Muscle layer of duodenum (tissue), 2 donors: ENCODE results near the gene SPEF1.
"Not testable (repeated sequence)": the region's sequence is repeated elsewhere in the genome, so short reads cannot be mapped to it uniquely, and the experiment has no call there.

ENCODE experiments used
- H3K27ac ChIP-seq: one replicate; pipeline ENCODE4 v1.7.0; 2013; ENCODE audit warnings: mild to moderate bottlenecking, low read length
- H3K27me3 ChIP-seq: one replicate; pipeline ENCODE4 v1.7.0; 2013; ENCODE audit warnings: low read depth, mild to moderate bottlenecking, control low read depth, low read length
- H3K36me3 ChIP-seq, 2 donors: one replicate each; pipeline ENCODE4 v1.7.0; 2013; ENCODE audit warnings: low read length in 2 of 2, control low read depth in 1 of 2, mild to moderate bottlenecking in 1 of 2; ENCODE audit not compliant: insufficient read depth in 2 of 2, control insufficient read depth in 1 of 2
- H3K4me1 ChIP-seq, 2 donors: one replicate each; pipeline ENCODE4 v1.7.0; 2013; ENCODE audit warnings: low read length in 2 of 2, mild to moderate bottlenecking in 2 of 2, control low read depth in 1 of 2, moderate library complexity in 1 of 2; ENCODE audit not compliant: insufficient read depth in 2 of 2, control insufficient read depth in 1 of 2
- H3K4me3 ChIP-seq, 2 donors: one replicate each; pipeline ENCODE4 v1.7.0; 2013; ENCODE audit warnings: low read length in 2 of 2, low read depth in 1 of 2, mild to moderate bottlenecking in 1 of 2
- H3K9me3 ChIP-seq, 2 donors: one replicate each; pipeline ENCODE4 v1.7.0; 2013; ENCODE audit warnings: low read length in 2 of 2, control low read depth in 1 of 2, mild to moderate bottlenecking in 1 of 2; ENCODE audit not compliant: control insufficient read depth in 1 of 2
- donor health status: healthy.

Gene SPEF1, protein sequence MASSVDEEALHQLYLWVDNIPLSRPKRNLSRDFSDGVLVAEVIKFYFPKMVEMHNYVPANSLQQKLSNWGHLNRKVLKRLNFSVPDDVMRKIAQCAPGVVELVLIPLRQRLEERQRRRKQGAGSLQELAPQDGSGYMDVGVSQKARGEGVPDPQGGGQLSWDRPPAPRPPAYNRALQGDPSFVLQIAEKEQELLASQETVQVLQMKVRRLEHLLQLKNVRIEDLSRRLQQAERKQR

DNA sequence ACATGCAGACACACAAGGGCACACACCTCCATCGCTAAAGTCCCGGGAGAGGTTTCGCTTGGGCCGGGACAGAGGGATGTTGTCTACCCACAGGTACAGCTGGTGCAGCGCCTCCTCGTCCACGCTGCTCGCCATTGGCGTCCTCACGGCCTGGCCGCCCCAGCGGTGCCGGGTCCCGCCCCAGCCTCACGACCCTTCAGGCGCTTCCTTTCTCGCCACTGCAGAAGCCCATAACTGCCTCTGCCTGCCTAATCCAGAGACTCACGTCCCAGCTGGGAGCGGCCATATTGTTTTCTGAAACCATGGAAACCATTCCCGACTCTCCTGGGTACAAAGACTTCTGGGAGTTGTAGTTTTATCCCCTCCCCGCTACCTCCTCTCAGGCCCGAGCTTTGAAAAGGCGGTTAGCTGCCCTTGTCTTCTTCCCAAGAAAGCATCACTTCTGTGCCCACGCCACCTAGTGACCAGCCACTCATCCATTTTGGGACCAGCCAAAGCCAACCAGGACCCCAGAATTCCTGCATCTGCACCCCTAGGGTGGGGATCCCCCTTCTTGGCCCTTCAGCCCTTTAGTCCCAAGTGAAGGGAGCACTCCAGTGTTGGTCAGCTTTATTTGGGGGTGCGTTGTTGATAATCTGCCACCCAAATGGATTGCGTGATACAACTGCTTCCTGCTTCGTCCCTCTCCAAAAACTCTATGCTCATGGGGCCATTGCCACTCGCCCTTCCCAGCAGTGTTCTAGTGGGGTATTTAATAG lies at the start of gene SPEF1:
Gene SPEF1, minus strand, starts transcription at position 296 of the 758 bp plus-strand sequence. Its CDS starts 161 bp downstream, at position 135.
- Histone ChIP-seq H3K36me3 (no peaks in the 10 kb centered on the region), H3K4me1 (peaks cover 16 to 47% of the 10 kb centered on the region in 2 donors), H3K27ac (no peak within 1 kb of the TSS), H3K4me3 (peak within 1 kb of the TSS; percentile 51 to 63), H3K9me3 (no peaks in the 10 kb centered on the region), H3K27me3 (no peaks in the 10 kb centered on the region)

DNA sequence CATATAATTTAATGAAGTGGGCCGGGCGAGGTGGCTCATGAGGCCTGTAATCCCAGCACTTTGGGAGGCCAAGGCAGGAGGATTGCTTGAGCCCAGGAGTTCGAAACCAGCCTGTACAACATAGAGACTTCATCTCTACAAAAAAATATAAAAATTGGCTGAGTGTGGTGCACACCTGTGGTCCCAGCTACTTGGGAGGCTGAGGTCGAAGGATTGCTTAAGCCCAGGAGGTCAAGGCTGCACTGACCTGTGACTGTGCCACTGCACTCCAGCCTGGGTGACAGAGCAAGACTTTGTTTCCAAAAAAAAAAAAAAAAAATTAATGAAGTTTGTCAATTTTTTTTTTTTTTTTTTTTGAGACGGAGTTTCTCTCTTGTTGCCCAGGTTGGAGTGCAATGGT lies 48.6 kb upstream of the SPEF1 start:
- not testable (repeated sequence) for H3K27me3 ChIP-seq, H3K27ac ChIP-seq, H3K4me1 ChIP-seq, H3K4me3 ChIP-seq, H3K9me3 ChIP-seq
- peaks cover 16 to 30% of the 10 kb centered on the region in 2 donors for H3K36me3 ChIP-seq

DNA sequence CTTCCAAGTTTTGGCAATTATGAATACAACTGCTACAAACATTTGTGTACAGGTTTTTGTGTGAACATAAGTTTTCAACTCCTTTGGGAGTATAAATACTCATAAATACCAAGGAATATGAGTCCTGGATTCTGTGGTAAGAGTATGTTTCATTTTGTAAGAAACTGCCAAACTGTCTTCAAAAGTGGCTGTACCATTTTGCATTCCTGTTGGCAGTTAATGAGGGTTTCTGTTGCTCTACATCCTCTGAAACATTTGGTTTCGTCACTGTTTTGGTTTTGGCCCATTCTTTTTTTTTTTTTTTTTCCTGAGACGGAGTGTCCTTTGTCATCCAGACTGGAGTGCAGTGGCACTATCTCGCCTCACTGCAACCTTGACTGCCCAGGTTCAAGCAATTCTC lies 47.5 kb upstream of the SPEF1 start:
- H3K36me3 ChIP-seq: peaks cover 20 to 41% of the 10 kb centered on the region in 2 donors
- H3K27me3 ChIP-seq: no peaks in the 10 kb centered on the region
- H3K4me3 ChIP-seq: no peak overlapping the region
- H3K9me3 ChIP-seq: no peaks in the 10 kb centered on the region
- no peak overlapping the region for H3K27ac ChIP-seq
- H3K4me1 ChIP-seq: no peaks in the 10 kb centered on the region

DNA sequence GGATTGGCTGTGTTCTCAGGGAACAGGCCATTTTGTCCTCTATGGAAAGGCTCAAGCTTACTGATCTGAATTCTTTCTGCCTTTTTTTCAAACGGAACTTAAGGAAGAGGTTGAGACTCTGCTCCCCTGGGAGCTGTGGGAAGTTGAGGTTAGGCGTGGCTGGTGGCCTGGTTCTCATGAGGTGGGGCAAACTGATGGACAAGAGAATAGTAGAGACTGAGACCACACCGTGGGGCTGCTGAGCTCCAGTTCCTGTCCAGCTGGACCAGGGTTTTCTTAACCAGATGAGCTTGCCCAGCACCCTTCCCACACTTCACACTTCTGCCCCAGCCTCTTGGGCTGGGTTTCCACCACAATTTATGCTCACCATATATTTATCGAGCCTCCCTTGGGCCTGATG lies 45.2 kb upstream of the SPEF1 start:
- H3K9me3 ChIP-seq: no peaks in the 10 kb centered on the region
- H3K4me1 ChIP-seq: peaks cover 1 to 7% of the 10 kb centered on the region in 2 donors
- H3K4me3 ChIP-seq: no peak overlapping the region
- no peaks in the 10 kb centered on the region for H3K27me3 ChIP-seq
- no peak overlapping the region for H3K27ac ChIP-seq
- H3K36me3 ChIP-seq: peaks cover 31 to 60% of the 10 kb centered on the region in 2 donors

DNA sequence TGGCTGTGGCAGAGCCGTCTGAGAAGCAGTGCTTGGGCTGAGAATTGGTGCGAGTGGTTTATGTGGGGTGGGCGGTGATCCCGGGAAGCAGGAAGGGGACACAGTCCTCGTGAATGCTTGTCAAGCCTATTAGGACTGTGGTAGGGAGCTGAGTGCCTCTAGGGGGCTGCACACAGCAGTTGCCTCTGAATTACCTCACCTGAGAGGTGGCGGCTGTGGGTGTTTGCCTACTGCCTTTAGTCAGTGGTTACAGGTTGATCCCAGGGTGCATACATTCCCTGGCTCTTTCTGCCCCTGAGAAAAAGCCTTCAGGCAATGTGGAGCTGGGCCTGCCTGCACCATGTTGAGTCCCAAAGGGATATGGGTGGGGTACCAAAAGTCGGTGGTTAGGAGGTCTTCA lies 44.3 kb upstream of the SPEF1 start:
- H3K27ac ChIP-seq: no peak overlapping the region
- H3K36me3 ChIP-seq: peaks cover 31 to 61% of the 10 kb centered on the region in 2 donors
- no peaks in the 10 kb centered on the region for H3K9me3 ChIP-seq
- H3K4me1 ChIP-seq: peaks cover 5 to 12% of the 10 kb centered on the region in 2 donors
- no peak overlapping the region for H3K4me3 ChIP-seq
- H3K27me3 ChIP-seq: no peaks in the 10 kb centered on the region

DNA sequence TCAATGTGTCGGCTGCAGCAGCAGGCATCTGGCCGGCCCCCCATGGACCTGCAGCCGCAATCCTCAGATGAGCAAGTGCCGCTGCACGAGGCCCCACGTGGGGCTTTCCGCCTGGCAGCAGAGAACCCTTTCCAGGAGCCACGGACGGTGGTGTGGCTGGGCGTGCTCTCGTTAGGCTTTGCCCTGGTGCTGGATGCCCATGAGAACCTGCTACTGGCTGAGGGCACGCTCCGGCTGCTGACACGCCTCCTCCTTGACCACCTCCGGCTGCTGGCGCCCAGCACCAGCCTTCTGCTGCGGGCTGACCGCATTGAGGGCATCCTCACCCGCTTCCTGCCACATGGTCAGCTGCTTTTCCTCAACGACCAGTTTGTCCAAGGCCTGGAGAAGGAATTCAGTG lies 42.6 kb upstream of the SPEF1 start:
- H3K4me3 ChIP-seq: no peak overlapping the region
- peaks cover 5 to 23% of the 10 kb centered on the region in 2 donors for H3K4me1 ChIP-seq
- no peaks in the 10 kb centered on the region for H3K27me3 ChIP-seq
- no peaks in the 10 kb centered on the region for H3K9me3 ChIP-seq
- peaks cover 31 to 65% of the 10 kb centered on the region in 2 donors for H3K36me3 ChIP-seq
- H3K27ac ChIP-seq: no peak overlapping the region

DNA sequence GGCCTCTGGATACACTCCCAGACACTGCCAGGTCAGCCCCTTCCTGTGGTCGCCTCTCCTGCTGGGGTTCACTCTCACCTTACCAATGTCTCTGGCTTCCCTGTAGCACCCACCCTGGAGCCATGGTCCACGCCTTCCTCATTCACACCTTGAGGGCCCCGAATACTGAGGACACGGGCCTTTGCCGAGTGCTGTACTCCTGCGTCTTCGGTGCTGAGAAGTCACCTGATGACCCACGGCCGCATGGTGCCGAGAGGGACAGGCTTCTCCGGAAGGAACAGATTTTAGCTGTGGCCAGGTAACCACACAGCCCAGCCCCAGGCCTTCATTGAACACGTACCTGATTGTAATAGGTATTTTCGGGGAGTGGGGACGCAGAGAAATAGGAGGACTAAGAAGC lies 40.7 kb upstream of the SPEF1 start:
- Histone ChIP-seq H3K36me3 (peaks cover 31 to 54% of the 10 kb centered on the region in 2 donors), H3K4me3 (no peak overlapping the region), H3K27ac (no peak overlapping the region), H3K27me3 (no peaks in the 10 kb centered on the region), H3K4me1 (peaks cover 5 to 31% of the 10 kb centered on the region in 2 donors), H3K9me3 (no peaks in the 10 kb centered on the region)

DNA sequence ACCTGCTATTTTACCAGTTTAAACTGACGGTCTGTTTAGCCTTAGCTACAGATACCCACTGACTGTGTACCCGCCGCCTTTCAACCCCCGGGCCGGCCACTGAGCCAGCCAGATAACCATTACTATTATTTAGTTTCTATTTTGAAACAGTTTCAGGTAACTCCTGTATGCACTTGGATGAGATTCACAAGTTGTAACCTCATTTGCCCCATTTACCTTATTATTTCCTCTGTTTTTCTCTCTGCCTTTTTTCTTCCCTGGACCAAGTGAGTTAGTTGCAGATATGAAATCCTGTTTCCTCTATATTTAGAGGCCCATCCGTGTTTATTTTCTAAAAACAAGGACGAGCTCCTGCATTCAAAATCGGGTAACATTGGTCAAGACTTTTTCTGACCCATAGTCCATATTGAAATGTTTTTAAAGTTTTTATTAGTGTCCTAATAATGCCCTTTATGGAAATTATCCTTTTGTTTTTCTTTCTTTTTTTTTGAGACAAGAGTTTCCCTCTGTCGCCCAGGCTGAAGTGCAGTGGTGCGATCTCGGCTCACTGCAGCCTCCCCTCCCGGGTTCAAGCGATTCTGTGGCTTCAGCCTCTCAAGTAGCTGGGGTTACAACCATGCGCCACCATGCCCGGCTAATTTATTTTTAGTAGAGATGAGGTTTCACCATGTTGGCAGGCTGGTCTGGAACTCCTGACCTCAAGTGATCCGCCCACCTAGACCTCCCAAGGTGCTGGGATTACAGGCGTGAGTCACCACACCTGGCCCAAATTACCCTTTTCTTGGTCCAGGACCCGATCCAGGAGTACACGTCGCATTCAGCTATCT lies 39.9 kb upstream of the SPEF1 start:
- Histone ChIP-seq H3K27ac (peak overlapping the region; percentile 99), H3K4me1 (peaks cover 5 to 31% of the 10 kb centered on the region in 2 donors), H3K36me3 (peaks cover 26 to 47% of the 10 kb centered on the region in 2 donors), H3K9me3 (no peaks in the 10 kb centered on the region), H3K4me3 (peak overlapping the region; percentile 88 to 91), H3K27me3 (no peaks in the 10 kb centered on the region)

DNA sequence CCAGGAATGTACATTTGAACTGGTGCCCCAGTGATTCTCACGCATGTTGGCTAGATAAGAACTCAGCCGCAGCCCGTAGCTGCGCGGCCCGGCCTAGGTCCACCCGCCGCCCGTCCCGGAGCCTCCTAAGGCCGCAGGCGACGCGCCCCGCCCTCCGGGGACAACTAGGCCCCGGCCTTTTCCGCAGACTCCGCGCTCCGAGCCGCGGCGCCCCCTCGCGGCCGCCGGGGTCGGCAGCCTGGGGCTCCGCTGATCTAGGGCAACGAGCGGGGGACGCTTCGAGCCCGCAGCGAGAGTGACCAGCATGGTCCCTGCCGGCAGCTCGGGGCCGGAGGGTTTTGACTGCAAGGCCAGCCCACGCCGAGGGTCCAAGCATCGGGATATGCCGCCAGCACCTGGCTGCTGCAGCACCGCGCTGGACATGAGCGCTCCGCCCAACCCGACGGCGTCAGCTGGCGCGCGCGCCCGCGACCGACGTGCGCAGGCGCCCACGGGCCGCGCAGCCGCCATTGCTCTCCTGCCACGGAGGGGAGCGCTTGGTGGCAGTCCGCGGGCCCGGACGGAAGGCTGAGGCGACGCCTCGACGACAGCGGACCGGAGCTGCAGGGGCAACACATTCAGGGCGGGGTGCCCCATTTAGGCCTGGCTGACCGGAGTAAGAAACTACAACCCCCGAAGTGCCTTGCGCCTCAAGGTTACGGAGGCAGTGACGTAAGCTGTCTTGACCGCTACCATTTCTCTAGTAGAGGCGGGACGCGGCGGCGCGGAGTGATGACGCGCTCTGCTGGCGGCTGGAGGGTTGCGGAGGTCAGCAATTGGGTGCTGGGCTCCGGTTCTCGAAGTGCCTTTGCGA lies 39.0 kb upstream of the SPEF1 start, which contains the start of gene AP5S1:
Gene AP5S1, plus strand, starts transcription at position 500 of the 853 bp plus-strand sequence. CDS start 1,571 bp downstream, outside the sequence.
- Histone ChIP-seq H3K27me3 (no peaks in the 10 kb centered on the region), H3K4me1 (peaks cover 5 to 31% of the 10 kb centered on the region in 2 donors), H3K27ac (peak within 1 kb of the TSS; percentile 99), H3K4me3 (peak within 1 kb of the TSS; percentile 88 to 91), H3K36me3 (peaks cover 19 to 39% of the 10 kb centered on the region in 2 donors), H3K9me3 (no peaks in the 10 kb centered on the region)

DNA sequence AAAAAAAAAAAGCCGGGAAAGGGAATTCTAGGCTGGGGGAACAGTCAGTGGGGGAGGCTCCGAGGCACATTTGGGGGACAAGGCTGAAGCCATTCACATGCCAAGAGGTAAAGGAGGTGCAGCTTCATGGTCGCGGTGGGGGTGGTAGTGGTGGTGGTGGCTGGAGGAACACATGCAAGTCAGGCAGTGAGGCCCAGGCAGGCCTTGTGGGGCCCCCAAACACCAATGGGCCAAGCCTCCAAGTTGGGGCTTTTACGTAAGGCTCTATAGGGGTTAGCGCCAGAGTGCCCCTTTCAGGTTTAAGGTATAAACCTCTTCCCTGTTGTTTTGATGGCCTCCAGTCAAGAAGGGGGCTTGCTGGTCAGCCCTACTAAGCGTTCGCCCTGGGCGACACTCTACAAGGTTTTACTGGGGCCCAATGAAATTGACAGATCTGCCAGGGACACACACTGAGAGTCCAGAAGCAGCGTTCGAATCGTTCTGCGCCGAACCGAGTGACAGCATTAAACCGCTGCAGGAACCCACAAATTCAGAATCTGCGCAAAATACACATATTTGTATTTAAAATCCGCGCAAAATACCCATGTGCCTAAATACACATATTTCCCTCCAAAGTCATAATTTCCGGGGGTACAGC lies 38.3 kb upstream of the SPEF1 start:
- H3K36me3 ChIP-seq: peaks cover 16 to 32% of the 10 kb centered on the region in 2 donors
- peak overlapping the region; percentile 88 to 91 for H3K4me3 ChIP-seq
- no peaks in the 10 kb centered on the region for H3K27me3 ChIP-seq
- peaks cover 5 to 31% of the 10 kb centered on the region in 2 donors for H3K4me1 ChIP-seq
- peak overlapping the region; percentile 99 for H3K27ac ChIP-seq
- H3K9me3 ChIP-seq: no peaks in the 10 kb centered on the region
